ENCODE data around the gene REXO4. TPM values are rescaled to one million over a fixed set of nuclear protein-coding genes. Genes with fewer than 3 reads are reported as not detected.

REXO4 gene
- total and polyA plus RNA-seq, 2 of the 8 experiments (the other 6 are each of a cell fraction or from before 2014, with no cell fraction given) = 19.1 to 38.3 TPM

DNA sequence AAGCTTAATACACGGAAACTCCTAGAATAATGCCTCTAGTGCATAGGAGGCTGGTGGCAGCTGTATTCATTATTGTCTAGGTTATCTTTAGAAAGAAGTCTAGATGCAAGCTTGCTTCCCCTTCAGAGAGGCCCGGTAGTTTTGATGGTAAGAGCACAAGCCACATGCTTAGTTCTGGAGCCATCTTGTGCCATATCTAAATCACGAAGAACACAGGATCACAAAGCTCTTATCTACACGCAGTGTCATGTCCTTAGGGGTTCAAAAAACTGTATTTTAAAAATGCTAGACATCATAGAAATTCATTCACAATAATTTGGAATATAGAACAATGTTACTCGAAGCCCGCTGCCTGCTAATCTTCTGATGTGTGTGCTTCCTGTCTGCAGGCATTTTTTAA is 48.2 kb upstream of the REXO4 start:
- H3K14ac ChIP-seq (ENCODE audit: insufficient read length) = no peak overlapping the region
- no peak overlapping the region for H3K4me3 ChIP-seq (ENCODE audit: extremely low read depth in 1 of 4, insufficient read depth in 2 of 4, low read depth in 3 of 4, low read length in 4 of 4)
- no peak overlapping the region for H2BK120ac ChIP-seq (replicated peaks; ENCODE audit: low read depth, low read length)
- no peak overlapping the region for H2BK20ac ChIP-seq (ENCODE audit: low read length)
- no peak overlapping the region for H3K9ac ChIP-seq (replicated peaks in 1 of 4; ENCODE audit: extremely low read depth in 1 of 4, low read depth in 3 of 4, low read length in 3 of 4)
- H2BK5ac ChIP-seq (ENCODE audit: low read depth, low read length) = no peak overlapping the region
- H3K27me3 ChIP-seq (replicated peaks in 1 of 4; ENCODE audit: control insufficient read depth in 3 of 4, extremely low read depth in 1 of 4, insufficient read depth in 3 of 4, low read length in 3 of 4) = no peaks in the 10 kb centered on the region
- no peak overlapping the region for H4K8ac ChIP-seq (ENCODE audit: extremely low read depth, insufficient read depth, low read length)
- H3K56ac ChIP-seq (replicated peaks; ENCODE audit: insufficient read length, low read depth, low read length) = no peak overlapping the region
- H4K5ac ChIP-seq (ENCODE audit: insufficient read length, low read depth, low read length) = no peak overlapping the region
- no peaks in the 10 kb centered on the region for H3K9me3 ChIP-seq (ENCODE audit: insufficient read depth in 2 of 2, low read depth in 1 of 2, low read length in 1 of 2)
- CTCF ChIA-PET (ENCODE audit: partially characterized antibody) = interaction anchor here (0.8 to 1.1 kb wide), 3 partner anchors 9 to 21 kb away, joined by 3 read pairs; no protein-coding TSS in a partner anchor
- peaks cover 9% of the 10 kb centered on the region for H3K79me1 ChIP-seq (ENCODE audit: low read depth, low read length)
- no peak overlapping the region for H2BK12ac ChIP-seq (ENCODE audit: low read depth, low read length)
- no peak overlapping the region for H2AK5ac ChIP-seq (ENCODE audit: low read depth, low read length)
- peaks cover 0 to 5% (median 4%) of the 10 kb centered on the region in 4 experiments; a peak in 6 of 7 replicates for H3K4me1 ChIP-seq (replicated peaks in 1 of 4; ENCODE audit: control insufficient read depth in 3 of 4, insufficient read depth in 4 of 4, low read length in 3 of 4)
- TF ChIP-seq SAP30 (IDR thresholded peaks at IDR 0.05; ENCODE audit: insufficient read depth, insufficient replicate concordance, low read length) (no peak), POU5F1 (IDR thresholded peaks at IDR 0.05; ENCODE audit: low read depth, low read length) (no peak), TEAD4 (IDR thresholded peaks at IDR 0.05; ENCODE audit: low read depth, low read length) (no peak), SIRT6 (IDR thresholded peaks at IDR 0.05; ENCODE audit: low read length) (no peak), JUND (IDR thresholded peaks at IDR 0.05; ENCODE audit: low read length) (no peak), SRF (IDR thresholded peaks at IDR 0.05; ENCODE audit: low read depth, low read length) (no peak), NRF1 (IDR thresholded peaks at IDR 0.05; ENCODE audit: low read depth, low read length) (no peak), JUN (IDR thresholded peaks at IDR 0.05; ENCODE audit: low read depth, low read length) (no peak), EP300 (IDR thresholded peaks at IDR 0.05; ENCODE audit: borderline replicate concordance in 1 of 2, low read depth in 2 of 2, low read length in 2 of 2) (no peak), BCL11A (IDR thresholded peaks at IDR 0.05; ENCODE audit: low read depth in 2 of 2, low read length in 2 of 2) (no peak), GABPA (IDR thresholded peaks at IDR 0.05; ENCODE audit: borderline replicate concordance, insufficient read depth, low read length) (no peak), MAFK (IDR thresholded peaks at IDR 0.05; ENCODE audit: low read depth, low read length) (no peak), CREB1 (IDR thresholded peaks at IDR 0.05) (no peak), ATF3 (IDR thresholded peaks at IDR 0.05; ENCODE audit: insufficient read depth, low read depth, low read length) (no peak)
- DNase-seq (ENCODE audit: low read depth in 1 of 2, low spot score in 2 of 2) (no peak), FAIRE-seq (no peak)
- H4K20me1 ChIP-seq (replicated peaks in 1 of 2; ENCODE audit: control insufficient read depth in 1 of 2, insufficient read depth in 2 of 2, low read length in 2 of 2) = peaks cover 1 to 18% of the 10 kb centered on the region in 2 experiments
- H3K18ac ChIP-seq (ENCODE audit: extremely low read depth, low read length) = no peak overlapping the region
- no peak overlapping the region for H3K23ac ChIP-seq (ENCODE audit: insufficient read length)
- H3K79me2 ChIP-seq (ENCODE audit: control insufficient read depth in 1 of 2, insufficient read depth in 2 of 2, low read length in 2 of 2) = peaks cover 0 to 11% of the 10 kb centered on the region in 2 experiments; a peak in 2 of 4 replicates
- POLR2A ChIA-PET (ENCODE audit: partially characterized antibody) = interaction anchor here (1.0 kb wide), 1 partner anchor 20 kb away, joined by 3 read pairs; no protein-coding TSS in a partner anchor
- H3K23me2 ChIP-seq (ENCODE audit: low read depth, low read length) = no peaks in the 10 kb centered on the region
- H3K27ac ChIP-seq (ENCODE audit: low read depth, low read length) = no peak overlapping the region
- H3K4ac ChIP-seq (replicated peaks; ENCODE audit: insufficient read length, low read depth, low read length) = no peak overlapping the region
- no peak overlapping the region for H2AFZ ChIP-seq (ENCODE audit: low read length)
- 87% methylated on average over 6 of the region's 6 CpGs; no CpG with 5 or more reads in 1 of the 2 experiments for WGBS, 2 experiments (ENCODE audit: extremely low coverage in 1 of 2, insufficient coverage in 1 of 2, insufficient read length in 1 of 2, insufficient replicate concordance in 2 of 2, low coverage in 1 of 2, low lambda C conversion rate in 2 of 2, missing lambda C conversion rate in 1 of 2)
- H3K36me3 ChIP-seq (ENCODE audit: control insufficient read depth in 2 of 4, insufficient read depth in 4 of 4, low read length in 3 of 4) = no peaks in the 10 kb centered on the region
- H2BK15ac ChIP-seq (ENCODE audit: low read length) = no peak overlapping the region
- H4K91ac ChIP-seq (replicated peaks; ENCODE audit: insufficient read length, low read length) = no peak overlapping the region
- H3K4me2 ChIP-seq (ENCODE audit: insufficient read depth in 1 of 2, low read depth in 2 of 2, low read length in 2 of 2) = no peak overlapping the region

Measured in H1 (cell line).